GM21825 (cell line): Measurements from ENCODE around the gene APOL4.
"Not testable (repeated sequence)": the region's sequence is repeated elsewhere in the genome, so short reads cannot be mapped to it uniquely, and the experiment has no call there.

Source experiments
- ATAC-seq: cut with Tn5 transposase; IDR thresholded peaks from one replicate; pipeline ENCODE4 v1.9.1; 2021; ENCODE audit warnings: mild to moderate bottlenecking, moderate library complexity; ENCODE audit not compliant: unreplicated experiment

The APOL4 gene

GRCh38 chr22:36208914-36209313 is 7.3 kb upstream of the APOL4 start:
- no peak for ATAC-seq

- ATAC-seq, result no peak
Measured at GRCh38 chr22:36208162-36208765, 6.7 kb upstream of the APOL4 start.

- ATAC-seq, result no peak
Measured at GRCh38 chr22:36206255-36206654, 4.6 kb upstream of the APOL4 start.

- not testable (repeated sequence) for ATAC-seq
Measured at GRCh38 chr22:36205573-36205972, 4.0 kb upstream of the APOL4 start.

- ATAC-seq, result no peak
Measured at GRCh38 chr22:36204632-36205015, 3.0 kb upstream of the APOL4 start.

- no peak for ATAC-seq
Measured at GRCh38 chr22:36204001-36204631, 2.5 kb upstream of the APOL4 start.

GRCh38 chr22:36203441-36203840 is 1.8 kb upstream of the APOL4 start:
- not testable (repeated sequence) for ATAC-seq

GRCh38 chr22:36202906-36203305 is 1.3 kb upstream of the APOL4 start:
- not testable (repeated sequence) for ATAC-seq

GRCh38 chr22:36201025-36201424 is 584 bp downstream of the APOL4 start:
- not testable (repeated sequence) for ATAC-seq

- ATAC-seq, result no peak
Measured at GRCh38 chr22:36199001-36199551, 2.5 kb downstream of the APOL4 start.

- no peak for ATAC-seq
Measured at GRCh38 chr22:36198536-36198935, 3.1 kb downstream of the APOL4 start.

- ATAC-seq, result no peak
Measured at GRCh38 chr22:36197514-36198146, 4.0 kb downstream of the APOL4 start.

GRCh38 chr22:36197065-36197440 is 4.6 kb downstream of the APOL4 start:
- no peak for ATAC-seq

- no peak for ATAC-seq
Measured at GRCh38 chr22:36196254-36197064, 5.2 kb downstream of the APOL4 start.

- no peak for ATAC-seq
Measured at GRCh38 chr22:36194971-36195370, 6.6 kb downstream of the APOL4 start.

- no peak for ATAC-seq
Measured at GRCh38 chr22:36194385-36194784, 7.2 kb downstream of the APOL4 start.

- no peak for ATAC-seq
Measured at GRCh38 chr22:36193577-36193976, 8.0 kb downstream of the APOL4 start.

- ATAC-seq, result no peak
Measured at GRCh38 chr22:36193171-36193570, 8.4 kb downstream of the APOL4 start.

GRCh38 chr22:36192542-36192941 is 9.1 kb downstream of the APOL4 start:
- ATAC-seq, result no peak

- ATAC-seq, result no peak
Measured at GRCh38 chr22:36191106-36191836, 10.3 kb downstream of the APOL4 start.

- ATAC-seq, result not testable (repeated sequence)
Measured at GRCh38 chr22:36187862-36188261, 13.7 kb downstream of the APOL4 start.
